ENCODE data around the gene TP53. TPM values are rescaled to one million over a fixed set of nuclear protein-coding genes. Genes with fewer than 3 reads are reported as not detected.
A peak's percentile ranks its signal among the peaks of the same experiment; 100 is the strongest.

Gene TP53
- polyA plus RNA-seq, 1 donor (not counting 4 experiments of a cell fraction or from before 2014, with no cell fraction given): 22.0 TPM

GRCh38 chr17:7706631-7707354 lies 19.5 kb upstream of the TP53 start:
- Histone ChIP-seq H3K9ac (ENCODE audit: control insufficient read depth, extremely low read depth, insufficient read depth, low read length) (no peak overlapping the region), H3K4me2 (ENCODE audit: control insufficient read depth, extremely low read depth, insufficient read depth, low read depth, low read length) (no peak overlapping the region), H3K9me3 (ENCODE audit: control insufficient read depth, low read depth, low read length) (no peaks in the 10 kb centered on the region), H3K36me3 (ENCODE audit: control insufficient read depth in 2 of 2, extremely low read depth in 1 of 2, insufficient read depth in 2 of 2, low read length in 2 of 2) (peaks cover 6 to 12% of the 10 kb centered on the region in 2 experiments), H3K27ac (ENCODE audit: control insufficient read depth, insufficient read depth, low read length) (no peak overlapping the region), H3K4me3 (ENCODE audit: control insufficient read depth in 2 of 3, extremely low read depth in 1 of 3, insufficient read depth in 2 of 3, low read depth in 1 of 3, low read length in 3 of 3) (no peak overlapping the region), H3K79me2 (ENCODE audit: control insufficient read depth, insufficient read depth, low read length) (no peaks in the 10 kb centered on the region), H3K9me1 (ENCODE audit: control insufficient read depth, extremely low read depth, insufficient read depth, low read length) (no peaks in the 10 kb centered on the region), H3K4me1 (ENCODE audit: control insufficient read depth, extremely low read depth, insufficient read depth, low read length) (peaks cover 24% of the 10 kb centered on the region), H4K20me1 (ENCODE audit: control insufficient read depth, extremely low read depth, insufficient read depth, low read length) (no peaks in the 10 kb centered on the region), H3K27me3 (ENCODE audit: control insufficient read depth, extremely low read depth, insufficient read depth, low read length) (peaks cover 24% of the 10 kb centered on the region), H2AFZ (ENCODE audit: control insufficient read depth, low read length) (no peak overlapping the region)
- DNase-seq (ENCODE audit: low read depth, low spot score) (no peak), FAIRE-seq (no peak)
- no peak for TF ChIP-seq EZH2 (IDR thresholded peaks at IDR 0.05; ENCODE audit: low read length)
- no peak for TF ChIP-seq CTCF (optimal IDR thresholded peaks at IDR 0.05 in 1 of 3, IDR thresholded peaks at IDR 0.05 in 1 of 3, conservative IDR thresholded peaks at IDR 0.05 in 1 of 3; ENCODE audit: extremely low read depth in 1 of 3, insufficient read depth in 2 of 3, low read length in 3 of 3)
- dilution Hi-C loops (cut with MboI; ENCODE audit: extremely low pct_ligation_motif_present, low sequenced_read_pairs): no loop called here

GRCh38 chr17:7705269-7706255 lies 18.3 kb upstream of the TP53 start:
- no peak for TF ChIP-seq CTCF (optimal IDR thresholded peaks at IDR 0.05 in 1 of 3, IDR thresholded peaks at IDR 0.05 in 1 of 3, conservative IDR thresholded peaks at IDR 0.05 in 1 of 3; ENCODE audit: extremely low read depth in 1 of 3, insufficient read depth in 2 of 3, low read length in 3 of 3)
- TF ChIP-seq EZH2 (IDR thresholded peaks at IDR 0.05; ENCODE audit: low read length): peak; percentile 68
- Histone ChIP-seq H3K4me1 (ENCODE audit: control insufficient read depth, extremely low read depth, insufficient read depth, low read length) (peaks cover 24% of the 10 kb centered on the region), H3K9me1 (ENCODE audit: control insufficient read depth, extremely low read depth, insufficient read depth, low read length) (no peaks in the 10 kb centered on the region), H3K9me3 (ENCODE audit: control insufficient read depth, low read depth, low read length) (no peaks in the 10 kb centered on the region), H3K27me3 (ENCODE audit: control insufficient read depth, extremely low read depth, insufficient read depth, low read length) (peaks cover 22% of the 10 kb centered on the region), H4K20me1 (ENCODE audit: control insufficient read depth, extremely low read depth, insufficient read depth, low read length) (no peaks in the 10 kb centered on the region), H3K4me2 (ENCODE audit: control insufficient read depth, extremely low read depth, insufficient read depth, low read depth, low read length) (peak overlapping the region; percentile 88), H3K79me2 (ENCODE audit: control insufficient read depth, insufficient read depth, low read length) (no peaks in the 10 kb centered on the region), H2AFZ (ENCODE audit: control insufficient read depth, low read length) (no peak overlapping the region), H3K9ac (ENCODE audit: control insufficient read depth, extremely low read depth, insufficient read depth, low read length) (peak overlapping the region; percentile 28), H3K4me3 (ENCODE audit: control insufficient read depth in 2 of 3, extremely low read depth in 1 of 3, insufficient read depth in 2 of 3, low read depth in 1 of 3, low read length in 3 of 3) (peak overlapping the region; percentile 44 to 73 (median 65)), H3K36me3 (ENCODE audit: control insufficient read depth in 2 of 2, extremely low read depth in 1 of 2, insufficient read depth in 2 of 2, low read length in 2 of 2) (peaks cover 12 to 16% of the 10 kb centered on the region in 2 experiments), H3K27ac (ENCODE audit: control insufficient read depth, insufficient read depth, low read length) (no peak overlapping the region)
- DNase-seq (ENCODE audit: low read depth, low spot score) (no peak), FAIRE-seq (no peak)
- dilution Hi-C loops (cut with MboI; ENCODE audit: extremely low pct_ligation_motif_present, low sequenced_read_pairs): no loop called here
